Vagina (tissue), 2 donors: Measurements from ENCODE around the gene PREP.

Experiments used
- POLR2A ChIP-seq, 2 donors: fragments of 450-650 bp; IDR thresholded peaks; one replicate each; pipeline ENCODE4 v1.6.1; 2017; ENCODE audit warnings: antibody characterized with exemption in 2 of 2, mild to moderate bottlenecking in 2 of 2, moderate library complexity in 2 of 2
- TF ChIP-seq, protein P1 (sequence below), 3 experiments: fragments of 450-650 bp in 2 of 3; fragments of 200-600 bp in 1 of 3; sonication (generic) in 1 of 3; IDR thresholded peaks; one replicate each; pipeline ENCODE4 v1.5.1; 2017 to 2019; ENCODE audit warnings: antibody characterized with exemption in 3 of 3, mild to moderate bottlenecking in 2 of 3, moderate library complexity in 2 of 3

DNA sequence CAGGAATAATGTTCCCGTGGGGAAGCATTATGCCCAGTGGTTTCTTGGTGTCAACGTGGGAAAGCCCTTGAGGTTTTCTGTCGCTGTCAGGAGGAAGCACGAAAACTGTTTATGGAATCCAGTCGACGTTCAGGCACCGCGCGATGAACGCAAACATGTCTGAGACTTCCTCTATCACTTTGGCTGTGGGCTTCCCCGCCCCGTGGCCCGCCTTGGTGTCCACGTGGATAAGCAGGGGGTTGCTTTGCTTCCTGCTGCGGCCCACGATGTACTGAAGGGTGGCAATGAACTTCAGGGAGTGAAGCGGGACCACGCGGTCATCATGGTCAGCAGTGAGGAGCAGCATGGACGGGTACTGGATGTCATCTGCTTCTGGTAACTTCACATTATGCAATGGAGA is 124.8 kb downstream of the PREP start:
- TF ChIP-seq, protein P1, sequence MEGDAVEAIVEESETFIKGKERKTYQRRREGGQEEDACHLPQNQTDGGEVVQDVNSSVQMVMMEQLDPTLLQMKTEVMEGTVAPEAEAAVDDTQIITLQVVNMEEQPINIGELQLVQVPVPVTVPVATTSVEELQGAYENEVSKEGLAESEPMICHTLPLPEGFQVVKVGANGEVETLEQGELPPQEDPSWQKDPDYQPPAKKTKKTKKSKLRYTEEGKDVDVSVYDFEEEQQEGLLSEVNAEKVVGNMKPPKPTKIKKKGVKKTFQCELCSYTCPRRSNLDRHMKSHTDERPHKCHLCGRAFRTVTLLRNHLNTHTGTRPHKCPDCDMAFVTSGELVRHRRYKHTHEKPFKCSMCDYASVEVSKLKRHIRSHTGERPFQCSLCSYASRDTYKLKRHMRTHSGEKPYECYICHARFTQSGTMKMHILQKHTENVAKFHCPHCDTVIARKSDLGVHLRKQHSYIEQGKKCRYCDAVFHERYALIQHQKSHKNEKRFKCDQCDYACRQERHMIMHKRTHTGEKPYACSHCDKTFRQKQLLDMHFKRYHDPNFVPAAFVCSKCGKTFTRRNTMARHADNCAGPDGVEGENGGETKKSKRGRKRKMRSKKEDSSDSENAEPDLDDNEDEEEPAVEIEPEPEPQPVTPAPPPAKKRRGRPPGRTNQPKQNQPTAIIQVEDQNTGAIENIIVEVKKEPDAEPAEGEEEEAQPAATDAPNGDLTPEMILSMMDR (IDR thresholded peaks at IDR 0.05), result no peak
- TF ChIP-seq POLR2A (IDR thresholded peaks at IDR 0.05), result no peak
